Cardiac muscle cell (in vitro differentiated cells and primary cell): ENCODE measurements around the gene CCR5. TPM values are rescaled to one million over a fixed set of nuclear protein-coding genes. Genes with fewer than 3 reads are reported as not detected.
"Not testable (repeated sequence)": the region's sequence is repeated elsewhere in the genome, so short reads cannot be mapped to it uniquely, and the experiment has no call there.

Experiments used
- DNase-seq, 2 donors: peaks; one replicate each; pipeline versions ENCODE4 v3.0.0 to v3.0.0-alpha.2; 2010 to 2017; ENCODE audit warnings: low read depth in 1 of 2, low spot score in 1 of 2
- H3K27ac ChIP-seq: fragments of 200-600 bp; sonication (generic); 2 replicates; pipeline ENCODE4 v1.5.1; 2016
- H3K27me3 ChIP-seq: fragments of 200-600 bp; sonication (generic); 2 replicates; pipeline ENCODE4 v1.6.0; 2016; ENCODE audit warnings: control low read depth
- H3K36me3 ChIP-seq: fragments of 200-600 bp; sonication (generic); 2 replicates; pipeline ENCODE4 v1.5.1; 2016; ENCODE audit warnings: control low read depth
- H3K4me1 ChIP-seq: fragments of 200-600 bp; sonication (generic); 2 replicates; pipeline ENCODE4 v1.8.1; 2017; ENCODE audit warnings: low read depth, mild to moderate bottlenecking, mixed run types
- H3K4me3 ChIP-seq: fragments of 200-600 bp; sonication (generic); 2 replicates; pipeline ENCODE4 v1.5.1; 2016; ENCODE audit warnings: mild to moderate bottlenecking
- H3K9me3 ChIP-seq: fragments of 200-600 bp; sonication (generic); 2 replicates; pipeline ENCODE4 v1.5.1; 2017; ENCODE audit warnings: low read depth, mild to moderate bottlenecking, control low read depth
- CTCF ChIP-seq: IDR thresholded peaks from 2 replicates; pipeline ENCODE4 v1.5.1; 2012; ENCODE audit warnings: low read depth, mild to moderate bottlenecking, low read length
- polyA plus RNA-seq: library from polyadenylated mRNA; unstranded; fragments of >200 nt; fragmentation: Nextera tagmentation; extraction: Ambion mirVana; gene quantifications from 2 replicates; pipeline ENCODE4 v1.2.1, GENCODE V29; 2016
- total RNA-seq: library from RNA; depleted of rRNA; stranded (reverse); fragments of >200 nt; gene quantifications from 2 replicates; pipeline ENCODE4 v1.2.3, GENCODE V29; 2016

Gene CCR5
- total and polyA plus RNA-seq, 2 experiments from 2014 or later = not detected

- Histone ChIP-seq H3K4me1 (peaks cover 31% of the 10 kb centered on the region), H3K27ac (no peak overlapping the region), H3K9me3 (no peaks in the 10 kb centered on the region), H3K4me3 (no peak overlapping the region), H3K27me3 (no peaks in the 10 kb centered on the region), H3K36me3 (no peaks in the 10 kb centered on the region)
- no peak for DNase-seq
- TF ChIP-seq CTCF = no peak
Observed at GRCh38 chr3:46399557-46399956, 28.8 kb downstream of the CCR5 start.

GRCh38 chr3:46400000-46400734 is 29.4 kb downstream of the CCR5 start:
- Histone ChIP-seq H3K36me3 (no peaks in the 10 kb centered on the region), H3K27ac (peak overlapping the region; percentile 5), H3K4me3 (no peak overlapping the region), H3K27me3 (no peaks in the 10 kb centered on the region), H3K4me1 (peaks cover 31% of the 10 kb centered on the region), H3K9me3 (no peaks in the 10 kb centered on the region)
- no peak for TF ChIP-seq CTCF
- peak; percentile 81 to 84 for DNase-seq

- Histone ChIP-seq H3K9me3 (no peaks in the 10 kb centered on the region), H3K27ac (no peak overlapping the region)
- TF ChIP-seq CTCF = no peak
Observed at GRCh38 chr3:46400846-46401245, 30.1 kb downstream of the CCR5 start.

GRCh38 chr3:46401579-46401978 is 30.8 kb downstream of the CCR5 start:
- Histone ChIP-seq H3K9me3 (no peaks in the 10 kb centered on the region), H3K36me3 (no peaks in the 10 kb centered on the region), H3K27ac (no peak overlapping the region), H3K4me1 (peaks cover 31% of the 10 kb centered on the region), H3K27me3 (no peaks in the 10 kb centered on the region), H3K4me3 (no peak overlapping the region)
- DNase-seq = no peak
- TF ChIP-seq CTCF = no peak

More at GRCh38 chr3:46400846-46401245, 30.1 kb downstream of the CCR5 start:
- H3K36me3 ChIP-seq = no peaks in the 10 kb centered on the region
- no peaks in the 10 kb centered on the region for H3K27me3 ChIP-seq
- no peak overlapping the region for H3K4me3 ChIP-seq
- no peak for DNase-seq
- peaks cover 31% of the 10 kb centered on the region for H3K4me1 ChIP-seq

- DNase-seq, H3K4me3 ChIP-seq, H3K9me3 ChIP-seq, H3K27ac ChIP-seq, H3K36me3 ChIP-seq, H3K27me3 ChIP-seq: not testable (repeated sequence)
- peaks cover 35% of the 10 kb centered on the region for H3K4me1 ChIP-seq
Observed at GRCh38 chr3:46402902-46403301, 32.2 kb downstream of the CCR5 start.

- peaks cover 32% of the 10 kb centered on the region for H3K4me1 ChIP-seq
- H3K27ac ChIP-seq = no peak overlapping the region
- no peaks in the 10 kb centered on the region for H3K9me3 ChIP-seq
- H3K36me3 ChIP-seq = no peaks in the 10 kb centered on the region
- no peak for DNase-seq
- H3K4me3 ChIP-seq = no peak overlapping the region
- TF ChIP-seq CTCF = no peak
- no peaks in the 10 kb centered on the region for H3K27me3 ChIP-seq
Observed at GRCh38 chr3:46405301-46406019, 34.7 kb downstream of the CCR5 start.
